H1 (cell line): ENCODE data around the gene RIMBP2. TPM values are rescaled to one million over a fixed set of nuclear protein-coding genes. Genes with fewer than 3 reads are reported as not detected.
A peak's percentile ranks its signal among the peaks of the same experiment; 100 is the strongest.

Experiments
- CTCF ChIA-PET: fragments of 300-600 bp; sonication (Branson Sonifier 250); formaldehyde crosslinking; loops from one replicate; lab custom pipeline; 2021; ENCODE audit not compliant: partially characterized antibody; lab: Charles Lee
- POLR2A ChIA-PET: fragments of 300-600 bp; sonication (Branson Sonifier 250); formaldehyde crosslinking; loops from one replicate; lab custom pipeline; 2021; ENCODE audit warnings: inconsistent platforms; ENCODE audit not compliant: partially characterized antibody; lab: Charles Lee
- DNase-seq, 2 experiments: peaks; one replicate each; pipeline versions ENCODE4 v3.0.0 to v3.0.0-alpha.2; 2010 to 2022; ENCODE audit warnings: low spot score in 2 of 2, low read depth in 1 of 2, mixed read lengths in 1 of 2
- FAIRE-seq: peaks from 2 replicates; lab custom pipeline; 2011; peaks lifted over from hg19 to GRCh38; lab: Jason Lieb, UNC
- H2AFZ ChIP-seq: 2 replicates; pipeline ENCODE4 v1.8.1; 2012; ENCODE audit warnings: low read length, inconsistent platforms
- H2AK5ac ChIP-seq: 2 replicates; pipeline ENCODE4 v1.6.1; 2013; ENCODE audit warnings: low read depth, low read length
- H2BK120ac ChIP-seq: replicated peaks from 2 replicates; pipeline ENCODE3; 2013; ENCODE audit warnings: low read depth, low read length, inconsistent platforms
- H2BK12ac ChIP-seq: 2 replicates; pipeline ENCODE4 v1.6.1; 2013; ENCODE audit warnings: low read depth, low read length
- H2BK15ac ChIP-seq: 2 replicates; pipeline ENCODE4 v1.6.1; 2013; ENCODE audit warnings: low read length
- H2BK20ac ChIP-seq: 2 replicates; pipeline ENCODE4 v1.6.1; 2013; ENCODE audit warnings: low read length
- H2BK5ac ChIP-seq: 2 replicates; pipeline ENCODE4 v1.6.1; 2013; ENCODE audit warnings: low read depth, low read length
- H3K14ac ChIP-seq: 2 replicates; pipeline ENCODE4 v1.6.1; 2013; ENCODE audit warnings: inconsistent platforms; ENCODE audit not compliant: insufficient read length
- H3K18ac ChIP-seq: 2 replicates; pipeline ENCODE4 v1.6.1; 2013; ENCODE audit warnings: low read length; ENCODE audit errors: extremely low read depth
- H3K23ac ChIP-seq: 2 replicates; pipeline ENCODE4 v1.6.1; 2013; ENCODE audit warnings: inconsistent platforms; ENCODE audit not compliant: insufficient read length
- H3K23me2 ChIP-seq: 2 replicates; pipeline ENCODE4 v1.6.1; 2013; ENCODE audit warnings: low read depth, low read length
- H3K27ac ChIP-seq: 2 replicates; pipeline ENCODE4 v1.6.1; 2011; ENCODE audit warnings: low read depth, low read length, inconsistent platforms
- H3K27me3 ChIP-seq, 4 experiments: replicated peaks in 1 of 4; 1 replicate in 1 of 4; 2 replicates in 3 of 4; pipeline versions ENCODE4 v1.6.1 to v1.8.1; 2011 to 2013; ENCODE audit warnings: low read length in 3 of 4, mild to moderate bottlenecking in 3 of 4, inconsistent platforms in 2 of 4, mixed read lengths in 2 of 4, moderate library complexity in 1 of 4; ENCODE audit not compliant: control insufficient read depth in 3 of 4, insufficient read depth in 3 of 4; ENCODE audit errors: extremely low read depth in 1 of 4
- H3K36me3 ChIP-seq, 4 experiments: 2 replicates each; pipeline versions ENCODE4 v1.6.1 to v1.8.1; 2011 to 2013; ENCODE audit warnings: mild to moderate bottlenecking in 4 of 4, low read length in 3 of 4, moderate library complexity in 2 of 4, control low read depth in 1 of 4, inconsistent platforms in 1 of 4; ENCODE audit not compliant: insufficient read depth in 4 of 4, control insufficient read depth in 2 of 4
- H3K4ac ChIP-seq: replicated peaks from 2 replicates; pipeline ENCODE3; 2013; ENCODE audit warnings: low read length, low read depth, mixed read lengths, inconsistent platforms; ENCODE audit not compliant: insufficient read length
- H3K4me1 ChIP-seq, 4 experiments: replicated peaks in 1 of 4; 1 replicate in 1 of 4; 2 replicates in 3 of 4; pipeline versions ENCODE4 v1.6.1 to v1.8.1; 2011 to 2013; ENCODE audit warnings: low read length in 3 of 4, inconsistent platforms in 2 of 4, mixed read lengths in 1 of 4; ENCODE audit not compliant: insufficient read depth in 4 of 4, control insufficient read depth in 3 of 4
- H3K4me2 ChIP-seq, 2 experiments: 2 replicates each; pipeline versions ENCODE4 v1.6.1 to v1.8.1; 2011 to 2013; ENCODE audit warnings: low read depth in 2 of 2, low read length in 2 of 2, control low read depth in 1 of 2, inconsistent platforms in 1 of 2, mild to moderate bottlenecking in 1 of 2; ENCODE audit not compliant: insufficient read depth in 1 of 2
- H3K4me3 ChIP-seq, 4 experiments: fragments of 200-600, 300-600 bp in 1 of 4; sonication (generic), shearing (Covaris generic), sonication (Bioruptor Twin) in 1 of 4; 2 replicates each; pipeline versions ENCODE4 v1.5.1 to v1.8.1; 2011 to 2016; ENCODE audit warnings: low read length in 4 of 4, low read depth in 3 of 4, control low read depth in 2 of 4, inconsistent platforms in 2 of 4, mild to moderate bottlenecking in 2 of 4, mixed read lengths in 1 of 4, moderate library complexity in 1 of 4; ENCODE audit not compliant: insufficient read depth in 2 of 4; ENCODE audit errors: extremely low read depth in 1 of 4
- H3K56ac ChIP-seq: replicated peaks from 2 replicates; pipeline ENCODE3; 2013; ENCODE audit warnings: low read depth, mild to moderate bottlenecking, mixed read lengths, low read length, inconsistent platforms; ENCODE audit not compliant: insufficient read length
- H3K79me1 ChIP-seq: 2 replicates; pipeline ENCODE4 v1.6.1; 2013; ENCODE audit warnings: low read depth, low read length, control low read depth
- H3K79me2 ChIP-seq, 2 experiments: 2 replicates each; pipeline versions ENCODE4 v1.6.1 to v1.8.1; 2012 to 2013; ENCODE audit warnings: low read length in 2 of 2, mild to moderate bottlenecking in 2 of 2, inconsistent platforms in 1 of 2; ENCODE audit not compliant: insufficient read depth in 2 of 2, control insufficient read depth in 1 of 2
- H3K9ac ChIP-seq, 4 experiments: replicated peaks in 1 of 4; 1 replicate in 1 of 4; 2 replicates in 3 of 4; pipeline versions ENCODE4 v1.6.1 to v1.8.1; 2011 to 2013; ENCODE audit warnings: low read depth in 3 of 4, low read length in 3 of 4, control low read depth in 2 of 4, mild to moderate bottlenecking in 2 of 4, moderate library complexity in 2 of 4, inconsistent platforms in 1 of 4; ENCODE audit errors: extremely low read depth in 1 of 4
- H3K9me3 ChIP-seq, 2 experiments: 2 replicates each; pipeline versions ENCODE4 v1.6.1 to v1.8.1; 2012 to 2013; ENCODE audit warnings: mild to moderate bottlenecking in 2 of 2, moderate library complexity in 2 of 2, control low read depth in 1 of 2, inconsistent platforms in 1 of 2, low read depth in 1 of 2, low read length in 1 of 2, mixed read lengths in 1 of 2; ENCODE audit not compliant: insufficient read depth in 2 of 2
- H4K20me1 ChIP-seq, 2 experiments: replicated peaks in 1 of 2; 2 replicates each; pipeline versions ENCODE3 to v1.8.1; 2011 to 2013; ENCODE audit warnings: inconsistent platforms in 2 of 2, low read length in 2 of 2, mild to moderate bottlenecking in 1 of 2; ENCODE audit not compliant: insufficient read depth in 2 of 2, control insufficient read depth in 1 of 2
- H4K5ac ChIP-seq: 2 replicates; pipeline ENCODE4 v1.6.1; 2013; ENCODE audit warnings: low read length, low read depth, mixed read lengths, inconsistent platforms; ENCODE audit not compliant: insufficient read length
- H4K8ac ChIP-seq: 2 replicates; pipeline ENCODE4 v1.8.0; 2013; ENCODE audit warnings: mild to moderate bottlenecking, moderate library complexity, low read length, inconsistent platforms; ENCODE audit not compliant: insufficient read depth; ENCODE audit errors: extremely low read depth
- H4K91ac ChIP-seq: replicated peaks from 2 replicates; pipeline ENCODE3; 2013; ENCODE audit warnings: low read length, mixed read lengths, inconsistent platforms; ENCODE audit not compliant: insufficient read length
- BACH1 ChIP-seq: IDR thresholded peaks from 2 replicates; pipeline ENCODE4 v1.6.1; 2012; ENCODE audit warnings: low read length, improper control_type of control experiment
- CBX5 ChIP-seq: fragments of 300-800, 300-1000 bp; sonication (generic); IDR thresholded peaks from 2 replicates; pipeline ENCODE4 v1.7.1; 2016; ENCODE audit warnings: antibody characterized with exemption, low read length, low read depth
- CHD2 ChIP-seq: IDR thresholded peaks from 2 replicates; pipeline ENCODE4 v1.6.1; 2012; ENCODE audit warnings: low read length, improper control_type of control experiment
- KDM4A ChIP-seq: IDR thresholded peaks from one replicate; pipeline ENCODE4 v1.7.1; 2012; ENCODE audit warnings: low read depth, mild to moderate bottlenecking, moderate library complexity, low read length, inconsistent platforms; ENCODE audit not compliant: severe bottlenecking
- POLR2AphosphoS5 ChIP-seq: IDR thresholded peaks from 2 replicates; pipeline ENCODE4 v1.6.1; 2011; ENCODE audit warnings: low read depth, low read length
- RFX5 ChIP-seq: IDR thresholded peaks from 2 replicates; pipeline ENCODE4 v1.6.1; 2011; ENCODE audit warnings: low read depth, low read length, improper control_type of control experiment, borderline replicate concordance
- SIRT6 ChIP-seq: IDR thresholded peaks from one replicate; pipeline ENCODE4 v1.7.1; 2012; ENCODE audit warnings: low read length, inconsistent platforms
- TAF1 ChIP-seq: IDR thresholded peaks from 2 replicates; pipeline ENCODE4 v1.6.1; 2011; ENCODE audit warnings: mild to moderate bottlenecking, low read depth, low read length
- TEAD4 ChIP-seq: IDR thresholded peaks from 2 replicates; pipeline ENCODE4 v1.6.1; 2012; ENCODE audit warnings: low read depth, low read length, inconsistent platforms, mixed read lengths
- YY1 ChIP-seq: IDR thresholded peaks from 2 replicates; pipeline ENCODE4 v1.6.1; 2011; ENCODE audit warnings: low read depth, mild to moderate bottlenecking, low read length
- WGBS, 2 experiments: shearing (Covaris generic) in 1 of 2; methylation state at CpG; one replicate each; pipeline versions ENCODE4 v1.1.6 to v1.1.7; 2013 to 2015; ENCODE audit warnings: low lambda C conversion rate in 2 of 2, mixed read lengths in 2 of 2, inconsistent platforms in 1 of 2, low coverage in 1 of 2, missing lambda C conversion rate in 1 of 2; ENCODE audit not compliant: insufficient replicate concordance in 2 of 2, insufficient coverage in 1 of 2, insufficient read length in 1 of 2; ENCODE audit errors: extremely low coverage in 1 of 2, missing lambda C conversion rate in 1 of 2; 5-methylcytosine and 5-hydroxymethylcytosine counted together
- polyA plus RNA-seq, 7 experiments: library from polyadenylated mRNA; depleted of rRNA in 3 of 7; stranded (reverse) in 5 of 7; unstranded in 2 of 7; fragments of >200 nt in 5 of 7; fragments of 200-250 nt in 2 of 7; gene quantifications; 1 replicate in 5 of 7; 2 replicates in 1 of 7; 4 replicates in 1 of 7; pipeline versions ENCODE4 v1.2.1 to v1.2.3, GENCODE V29; 2011 to 2013; ENCODE audit warnings: missing spikeins in 2 of 7, mixed read lengths in 2 of 7
- total RNA-seq: library from RNA; stranded (reverse); fragmentation: NEBNext Ultra II Directional; extraction: Animal tissue kit (Norgen Biotek cat#: 25700); gene quantifications from 2 replicates; pipeline ENCODE4 v1.2.1, GENCODE V29; 2021
- TF ChIP-seq, protein P1 (sequence below): IDR thresholded peaks from 2 replicates; pipeline ENCODE4 v1.6.1; 2012; ENCODE audit warnings: inconsistent platforms

The RIMBP2 gene
- total and polyA plus RNA-seq, 2 of the 8 experiments (the other 6 are each of a cell fraction or from before 2014, with no cell fraction given), result 0.18 to 0.65 TPM

- no peaks in the 10 kb centered on the region for H3K4me1 ChIP-seq
- FAIRE-seq, result no peak
- no peaks in the 10 kb centered on the region for H3K79me2 ChIP-seq
- no peak overlapping the region for H3K18ac ChIP-seq
- ChIA-PET POLR2A (no interaction called here), CTCF (interaction anchor here (2.3 kb wide), 1 partner anchor 10 kb away, joined by 6 read pairs; no protein-coding TSS in a partner anchor)
- H3K27ac ChIP-seq, result no peak overlapping the region
- H4K20me1 ChIP-seq, result no peaks in the 10 kb centered on the region
- no peak overlapping the region for H2AK5ac ChIP-seq
- H3K14ac ChIP-seq, result no peak overlapping the region
- 88% methylated on average over 5 of the region's 5 CpGs; no CpG with 5 or more reads in 1 of the 2 experiments for WGBS, 2 experiments
- no peaks in the 10 kb centered on the region for H3K36me3 ChIP-seq
- no peak overlapping the region for H4K5ac ChIP-seq
- no peak overlapping the region for H2BK120ac ChIP-seq
- no peak overlapping the region for H3K9ac ChIP-seq
- H2BK15ac ChIP-seq, result 0 out of 2 replicates have a peak overlapping the region, but pooled peaks have one; percentile 29
- no peak overlapping the region for H2BK5ac ChIP-seq
- H2AFZ ChIP-seq, result no peak overlapping the region
- no peak overlapping the region for H2BK20ac ChIP-seq
- no peak overlapping the region for H3K23ac ChIP-seq
- no peak overlapping the region for H3K56ac ChIP-seq
- H3K4me3 ChIP-seq, result no peak overlapping the region
- no peaks in the 10 kb centered on the region for H3K79me1 ChIP-seq
- no peak for DNase-seq
- H3K4ac ChIP-seq, result no peak overlapping the region
- no peak overlapping the region for H2BK12ac ChIP-seq
- peaks cover 11 to 17% of the 10 kb centered on the region in 2 experiments for H3K9me3 ChIP-seq
- no peak overlapping the region for H3K4me2 ChIP-seq
- H4K8ac ChIP-seq, result no peak overlapping the region
- no peaks in the 10 kb centered on the region; the same call in 1 of the 2 replicates for H3K23me2 ChIP-seq
- no peaks in the 10 kb centered on the region for H3K27me3 ChIP-seq
- no peak for TF ChIP-seq RFX5
- TF ChIP-seq, protein P1, sequence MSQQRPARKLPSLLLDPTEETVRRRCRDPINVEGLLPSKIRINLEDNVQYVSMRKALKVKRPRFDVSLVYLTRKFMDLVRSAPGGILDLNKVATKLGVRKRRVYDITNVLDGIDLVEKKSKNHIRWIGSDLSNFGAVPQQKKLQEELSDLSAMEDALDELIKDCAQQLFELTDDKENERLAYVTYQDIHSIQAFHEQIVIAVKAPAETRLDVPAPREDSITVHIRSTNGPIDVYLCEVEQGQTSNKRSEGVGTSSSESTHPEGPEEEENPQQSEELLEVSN, result no peak
- TF ChIP-seq CBX5, result no peak
- no peak for TF ChIP-seq SIRT6
- no peak for TF ChIP-seq TEAD4
- no peak for TF ChIP-seq BACH1
- no peak for TF ChIP-seq CHD2
- TF ChIP-seq YY1, result no peak
- no peak for TF ChIP-seq POLR2AphosphoS5
- TF ChIP-seq KDM4A, result no peak
- no peak for TF ChIP-seq TAF1
- H4K91ac ChIP-seq, result no peak overlapping the region
Measured at GRCh38 chr12:130671556-130671955, 44.5 kb downstream of the RIMBP2 start.
